GM18858 (cell line): Measurements from ENCODE around the gene DHX57.

Experiments used
- ATAC-seq: cut with Tn5 transposase; IDR thresholded peaks from one replicate; pipeline ENCODE4 v1.9.1; 2021; ENCODE audit not compliant: unreplicated experiment

DHX57 gene

DNA sequence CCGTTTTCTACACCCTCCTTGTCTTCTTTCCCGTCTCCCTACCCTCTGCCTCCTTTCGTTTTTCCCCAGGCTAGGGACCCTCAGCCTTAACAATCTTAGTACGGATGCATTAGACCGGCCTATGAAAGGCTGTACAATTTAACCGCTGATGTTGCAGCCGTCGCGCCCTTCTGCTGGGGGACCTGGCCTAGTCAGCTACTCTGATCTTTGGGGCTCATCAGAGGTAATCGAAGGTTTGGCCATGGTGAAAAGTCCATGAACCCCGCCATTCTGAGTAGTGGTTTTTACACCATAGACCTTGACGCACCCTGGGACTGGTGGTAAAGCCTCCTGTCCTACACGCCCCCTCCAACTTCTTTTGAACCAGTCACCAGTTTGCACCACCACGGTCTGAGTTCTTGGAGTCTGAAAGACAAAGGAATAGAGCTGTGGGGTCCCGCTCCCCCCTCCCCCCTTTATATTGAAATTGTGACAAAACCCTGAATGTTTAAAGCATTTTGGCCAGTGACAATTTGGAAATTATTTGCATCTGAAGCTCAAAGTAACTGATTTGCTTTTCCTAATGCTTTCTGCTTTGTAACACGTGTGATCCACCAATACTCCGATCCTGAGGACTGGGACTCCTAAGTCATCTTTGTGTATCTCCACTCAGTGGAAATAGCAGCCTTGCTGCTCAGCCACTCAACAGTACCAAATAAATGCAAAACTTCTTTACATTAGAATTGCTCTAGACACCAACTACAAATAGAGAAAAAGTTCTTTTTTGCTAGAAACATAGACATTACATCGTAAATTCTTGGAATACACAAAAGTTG is 123.9 kb downstream of the DHX57 start:
- ATAC-seq, result no peak

DNA sequence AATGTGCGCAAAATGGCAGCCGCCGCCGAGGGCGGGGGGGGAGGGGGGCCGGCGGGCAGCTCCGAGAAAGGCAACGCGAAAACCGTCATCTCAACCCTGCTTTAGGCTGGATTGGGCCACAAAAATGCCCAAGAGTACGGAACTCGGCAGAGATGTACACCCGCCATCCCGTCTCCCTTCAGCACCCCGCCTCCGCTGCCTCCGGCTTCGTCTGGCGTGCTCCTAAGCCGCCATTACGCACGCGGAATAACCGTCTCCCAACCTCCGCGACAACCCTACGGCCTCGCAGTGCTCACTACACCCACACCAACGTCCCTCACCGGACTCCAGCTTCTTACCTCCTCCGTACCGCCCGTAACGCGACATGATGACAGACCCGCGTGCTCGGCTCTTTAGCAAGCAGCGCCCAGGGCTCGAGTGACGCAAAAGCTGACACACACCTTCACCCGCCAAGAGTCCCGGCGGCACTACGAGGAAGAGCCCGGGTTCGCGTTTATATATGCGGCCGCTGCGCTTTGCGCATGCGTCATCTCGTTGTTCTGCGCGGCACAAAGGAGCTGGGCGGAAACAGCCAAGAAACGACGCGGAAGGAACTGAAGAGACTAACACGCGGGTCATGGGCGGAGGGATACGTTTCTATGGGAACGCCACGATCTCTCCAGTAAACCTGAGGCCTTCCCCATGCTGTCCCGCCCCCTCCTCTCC is 124.7 kb downstream of the DHX57 start, which contains the start of gene SRSF7:
Gene SRSF7 (minus strand): TSS at position 471 of the 705 bp plus-strand sequence. CDS start 105 bp downstream, at position 366.
- peak; percentile 69 for ATAC-seq

DNA sequence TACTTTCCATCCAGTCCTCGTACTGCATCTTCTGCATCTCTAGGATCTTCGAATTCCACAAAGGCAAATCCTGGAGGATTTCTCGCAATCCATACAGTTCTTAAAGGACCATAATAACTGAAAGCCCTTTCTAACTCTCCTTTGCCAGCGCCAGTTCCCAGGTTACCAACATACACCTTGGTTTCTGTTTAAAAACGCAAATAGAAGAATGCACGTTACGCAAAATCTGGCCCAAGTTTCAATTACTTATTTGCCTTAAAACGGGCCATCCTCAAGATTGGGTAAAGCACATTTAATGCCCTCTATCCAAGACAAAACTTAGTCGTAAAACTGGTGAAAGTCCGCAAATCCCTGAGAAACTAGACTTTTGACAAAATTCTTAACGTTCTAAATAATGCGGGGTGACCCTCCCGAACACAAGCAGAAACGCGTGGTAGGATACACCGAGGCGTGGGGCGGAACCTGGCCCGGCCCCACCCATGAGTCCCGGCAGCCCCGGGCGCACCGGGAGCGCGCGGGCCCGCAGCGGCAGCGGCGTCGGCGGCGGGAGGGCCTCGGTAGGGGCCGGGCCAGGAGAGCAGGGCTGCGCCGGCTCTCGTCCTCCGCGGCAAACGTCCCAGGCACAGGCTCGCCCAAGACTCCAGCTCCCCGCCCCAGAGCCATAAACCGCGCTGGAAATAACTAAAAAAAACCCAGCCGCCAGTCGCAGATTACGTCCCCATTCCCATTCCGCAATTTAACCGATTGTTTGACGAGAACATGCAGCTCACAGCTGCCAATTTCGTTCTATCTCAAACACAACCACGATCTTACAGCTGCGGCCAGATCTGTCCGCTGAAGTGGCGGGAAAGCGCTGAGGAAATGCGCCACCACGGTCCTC is 125.5 kb downstream of the DHX57 start:
- ATAC-seq, result peak; percentile 9

DNA sequence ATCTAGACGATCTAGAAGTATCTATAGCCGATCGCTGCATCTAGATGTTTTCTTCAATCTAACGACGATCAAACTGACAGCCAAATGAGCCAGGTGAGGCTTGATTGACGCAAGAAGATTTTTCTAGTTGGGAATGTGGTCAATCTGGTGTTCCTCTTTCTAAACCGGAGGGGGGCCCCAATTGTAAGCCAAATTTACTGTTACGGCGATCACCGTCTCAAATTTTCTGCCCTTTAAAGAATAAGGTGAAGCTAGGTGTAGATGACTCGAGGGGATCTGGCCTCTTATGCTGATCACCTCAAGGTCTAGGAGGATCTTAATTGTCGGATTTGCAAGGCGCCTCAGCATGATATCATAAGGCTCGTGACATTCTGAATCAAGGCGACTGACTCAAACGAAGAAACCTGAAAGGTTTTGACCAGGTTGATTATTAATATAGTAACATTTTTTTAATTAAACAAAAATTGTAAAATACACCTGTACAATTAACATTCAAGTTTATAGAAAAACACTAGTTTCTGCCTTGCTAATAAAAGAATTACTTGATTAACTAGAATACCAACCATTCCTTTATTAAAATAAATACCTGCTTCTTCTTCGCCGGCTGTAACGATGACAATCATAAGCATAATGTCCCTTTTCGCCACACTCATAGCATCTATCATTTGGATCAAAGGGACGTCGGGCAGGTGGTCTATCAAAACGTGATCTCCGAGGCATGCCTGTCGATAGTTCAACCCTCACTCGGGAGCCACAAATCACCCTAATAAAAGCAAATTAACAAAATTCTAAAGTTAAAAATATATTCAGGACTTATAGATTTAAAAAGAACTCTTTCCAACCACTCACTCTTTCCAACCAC is 126.6 kb downstream of the DHX57 start:
- ATAC-seq, result no peak

DNA sequence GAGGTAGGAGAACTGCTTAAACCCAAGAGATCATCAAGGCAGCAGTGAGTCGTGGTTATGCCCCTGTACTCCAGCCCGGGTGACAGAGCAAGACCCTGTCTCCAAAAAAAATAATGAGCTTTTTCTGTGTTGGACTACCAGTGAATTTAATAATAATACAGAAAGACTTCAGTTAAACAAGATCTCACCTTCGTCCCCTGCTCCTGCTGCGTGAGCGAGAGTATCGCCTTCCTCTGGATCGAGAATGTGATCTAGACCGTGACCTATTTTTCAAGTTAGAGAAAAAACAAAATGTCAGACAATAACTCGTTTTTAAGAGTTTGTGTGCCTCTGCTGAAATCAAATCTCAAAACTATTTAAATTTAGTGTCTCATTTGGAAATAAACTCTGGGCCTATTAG is 127.3 kb downstream of the DHX57 start:
- no peak for ATAC-seq

DNA sequence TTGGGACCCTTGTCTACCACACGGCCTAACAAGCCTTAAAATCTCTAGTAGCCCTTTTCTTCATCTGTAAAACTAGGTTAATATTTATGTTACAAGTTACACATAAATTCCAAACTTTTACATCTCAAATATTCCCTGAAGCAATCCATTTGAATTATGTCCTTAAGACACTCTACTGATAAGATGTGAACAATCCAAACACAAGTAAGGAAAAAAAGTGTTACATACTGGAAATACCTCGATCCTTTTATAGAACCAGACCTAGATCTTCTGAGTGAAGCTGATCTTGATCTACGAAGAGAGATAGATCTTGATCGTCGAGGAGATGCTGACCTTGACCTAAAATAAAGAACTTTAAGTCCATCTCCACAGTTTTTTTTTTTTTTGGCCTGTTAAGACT is 127.9 kb downstream of the DHX57 start:
- no peak for ATAC-seq
